Colonic mucosa (tissue), 4 donors: ENCODE data around the gene MTMR12. TPM values are rescaled to one million over a fixed set of nuclear protein-coding genes. Genes with fewer than 3 reads are reported as not detected.

ENCODE experiments used
- DNase-seq: peaks from one replicate; pipeline ENCODE4 v3.0.0-alpha.2; 2020
- H3K27ac ChIP-seq: fragments of 200-600 bp; one replicate; pipeline ENCODE4 v1.8.0; 2021
- H3K27me3 ChIP-seq: fragments of 200-600 bp; one replicate; pipeline ENCODE4 v1.8.0; 2021
- H3K36me3 ChIP-seq: fragments of 200-600 bp; one replicate; pipeline ENCODE4 v1.8.0; 2021
- H3K4me1 ChIP-seq: fragments of 200-600 bp; one replicate; pipeline ENCODE4 v1.8.0; 2021; ENCODE audit warnings: mild to moderate bottlenecking
- H3K4me3 ChIP-seq: fragments of 200-600 bp; one replicate; pipeline ENCODE4 v1.8.0; 2021
- H3K9ac ChIP-seq, 2 donors: one replicate each; pipeline ENCODE4 v1.7.0; 2013; ENCODE audit warnings: control low read depth in 2 of 2, low read depth in 2 of 2, low read length in 2 of 2
- H3K9me3 ChIP-seq: fragments of 200-600 bp; one replicate; pipeline ENCODE4 v1.8.0; 2021
- intact Hi-C: fragments of 100-400 bp; cut with DNase I; formaldehyde crosslinking; loops from one replicate; pipeline ENCODE4 v1.14.1; 2022
- total RNA-seq, 2 donors: library from RNA; stranded (reverse); fragmentation: NEBNext Ultra II Directional in 1 of 2; extraction: Animal tissue kit (Norgen Biotek cat#: 25700) in 1 of 2; gene quantifications; one replicate each; pipeline ENCODE4 v1.2.1, GENCODE V29; 2021
- TF ChIP-seq, protein P1 (sequence below): fragments of 200-600 bp; IDR thresholded peaks from one replicate; pipeline ENCODE4 v1.8.0; 2022; ENCODE audit warnings: antibody characterized with exemption, mild to moderate bottlenecking
- donor health status: healthy.
- donor health status: DM: no; HTN: no; CAD: no.
- donor health status: DM: no; HTN: no; CAD: no.

MTMR12 gene
- total RNA-seq: 10 to 100 TPM; 23.2 to 23.8 TPM

GRCh38 chr5:32312595-32313332, at the start of gene MTMR12:
MTMR12 (minus strand) TSS chr5:32312939; CDS start chr5:32312838, 101 bp downstream.
- Histone ChIP-seq H3K4me1 (no peaks in the 10 kb centered on the region), H3K4me3 (peak within 1 kb of the TSS; percentile 86), H3K27ac (peak within 1 kb of the TSS; percentile 95), H3K36me3 (no peaks in the 10 kb centered on the region), H3K9ac (peak within 1 kb of the TSS; percentile 87 to 96), H3K27me3 (no peaks in the 10 kb centered on the region), H3K9me3 (no peaks in the 10 kb centered on the region)
- TF ChIP-seq, protein P1, sequence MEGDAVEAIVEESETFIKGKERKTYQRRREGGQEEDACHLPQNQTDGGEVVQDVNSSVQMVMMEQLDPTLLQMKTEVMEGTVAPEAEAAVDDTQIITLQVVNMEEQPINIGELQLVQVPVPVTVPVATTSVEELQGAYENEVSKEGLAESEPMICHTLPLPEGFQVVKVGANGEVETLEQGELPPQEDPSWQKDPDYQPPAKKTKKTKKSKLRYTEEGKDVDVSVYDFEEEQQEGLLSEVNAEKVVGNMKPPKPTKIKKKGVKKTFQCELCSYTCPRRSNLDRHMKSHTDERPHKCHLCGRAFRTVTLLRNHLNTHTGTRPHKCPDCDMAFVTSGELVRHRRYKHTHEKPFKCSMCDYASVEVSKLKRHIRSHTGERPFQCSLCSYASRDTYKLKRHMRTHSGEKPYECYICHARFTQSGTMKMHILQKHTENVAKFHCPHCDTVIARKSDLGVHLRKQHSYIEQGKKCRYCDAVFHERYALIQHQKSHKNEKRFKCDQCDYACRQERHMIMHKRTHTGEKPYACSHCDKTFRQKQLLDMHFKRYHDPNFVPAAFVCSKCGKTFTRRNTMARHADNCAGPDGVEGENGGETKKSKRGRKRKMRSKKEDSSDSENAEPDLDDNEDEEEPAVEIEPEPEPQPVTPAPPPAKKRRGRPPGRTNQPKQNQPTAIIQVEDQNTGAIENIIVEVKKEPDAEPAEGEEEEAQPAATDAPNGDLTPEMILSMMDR: no peak
- intact Hi-C loops: loop anchor here (5.0 kb wide), 1 partner anchor 80 kb away; no protein-coding TSS in a partner anchor
- DNase-seq: peak; percentile 100

DNA sequence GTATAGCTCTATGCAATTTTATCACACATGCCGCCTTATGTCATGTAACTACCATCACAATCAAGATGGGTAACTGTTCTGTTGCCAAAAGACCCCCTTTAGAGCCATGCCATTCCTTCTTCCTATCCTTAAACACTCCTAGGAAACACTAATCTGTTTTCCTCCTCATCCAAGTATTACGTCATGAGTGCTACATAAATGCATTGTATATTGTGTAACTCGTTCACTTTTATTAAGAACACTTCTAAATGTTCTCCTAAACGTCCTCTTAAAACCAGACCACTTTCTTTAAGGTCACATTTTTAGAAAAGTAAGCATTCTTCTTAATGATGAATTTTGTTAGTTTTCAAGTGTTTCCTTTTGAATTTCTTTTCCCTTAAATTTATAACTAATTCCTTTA, 49.8 kb upstream of the MTMR12 start:
- H3K27ac ChIP-seq: no peak overlapping the region
- intact Hi-C loops: no loop called here
- H3K4me3 ChIP-seq: no peak overlapping the region
- H3K36me3 ChIP-seq: no peaks in the 10 kb centered on the region
- H3K4me1 ChIP-seq: no peaks in the 10 kb centered on the region
- H3K9ac ChIP-seq: no peak overlapping the region
- no peaks in the 10 kb centered on the region for H3K9me3 ChIP-seq
- TF ChIP-seq, protein P1: no peak
- H3K27me3 ChIP-seq: no peaks in the 10 kb centered on the region
- DNase-seq: no peak

DNA sequence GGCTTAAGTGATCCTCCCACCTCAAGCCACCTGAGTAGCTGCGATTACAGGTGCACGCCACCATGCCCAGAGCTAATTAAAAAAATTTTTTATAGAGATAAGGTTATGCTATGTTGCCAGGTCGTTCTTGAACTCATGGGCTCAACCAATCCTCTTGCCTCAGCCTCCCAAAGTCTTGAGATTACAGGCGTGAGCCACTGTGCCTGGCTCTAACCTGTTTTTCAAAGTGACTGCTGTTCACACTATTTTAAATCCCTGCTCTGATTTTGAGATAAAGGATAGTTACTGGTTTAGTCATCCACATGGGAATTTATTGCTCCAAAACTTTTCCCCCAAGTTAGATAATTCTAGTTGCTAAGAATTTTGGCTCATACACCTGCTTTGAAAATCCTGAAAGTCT, 48.2 kb upstream of the MTMR12 start:
- Histone ChIP-seq H3K27ac (no peak overlapping the region), H3K4me3 (no peak overlapping the region), H3K27me3 (no peaks in the 10 kb centered on the region), H3K36me3 (no peaks in the 10 kb centered on the region), H3K4me1 (no peaks in the 10 kb centered on the region), H3K9me3 (no peaks in the 10 kb centered on the region), H3K9ac (no peak overlapping the region)
- no peak for DNase-seq
- intact Hi-C loops: no loop called here
- TF ChIP-seq, protein P1: no peak

DNA sequence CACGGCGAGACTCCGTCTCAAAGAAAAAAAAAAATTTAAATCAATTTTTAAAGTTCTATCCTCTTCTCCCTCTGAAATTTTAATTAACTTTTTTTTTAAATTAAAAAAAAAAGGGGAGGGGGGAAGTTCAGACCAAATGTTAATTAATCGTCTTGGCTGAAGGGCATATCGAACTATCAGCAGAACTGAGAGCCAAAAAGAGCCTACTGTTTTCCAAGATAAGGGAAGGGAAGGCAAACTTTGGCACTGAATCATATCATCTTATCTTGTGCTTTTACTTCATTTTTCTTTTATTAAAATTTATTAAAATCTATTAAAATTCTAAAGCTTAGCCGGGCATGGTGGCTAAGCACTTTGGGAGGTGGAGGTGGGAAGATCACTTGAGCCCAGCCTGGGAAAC, 45.9 kb upstream of the MTMR12 start:
- intact Hi-C loops: no loop called here
- no peak for DNase-seq
- no peaks in the 10 kb centered on the region for H3K27me3 ChIP-seq
- no peaks in the 10 kb centered on the region for H3K36me3 ChIP-seq
- no peak overlapping the region for H3K9ac ChIP-seq
- no peaks in the 10 kb centered on the region for H3K9me3 ChIP-seq
- no peaks in the 10 kb centered on the region for H3K4me1 ChIP-seq
- TF ChIP-seq, protein P1: no peak
- no peak overlapping the region for H3K4me3 ChIP-seq
- no peak overlapping the region for H3K27ac ChIP-seq

GRCh38 chr5:32357658-32358057, 44.9 kb upstream of the MTMR12 start:
- no peak overlapping the region for H3K4me3 ChIP-seq
- TF ChIP-seq, protein P1: no peak
- H3K36me3 ChIP-seq: no peaks in the 10 kb centered on the region
- no peak overlapping the region for H3K27ac ChIP-seq
- H3K27me3 ChIP-seq: no peaks in the 10 kb centered on the region
- intact Hi-C loops: no loop called here
- no peak for DNase-seq
- H3K9me3 ChIP-seq: no peaks in the 10 kb centered on the region
- H3K4me1 ChIP-seq: no peaks in the 10 kb centered on the region
- no peak overlapping the region for H3K9ac ChIP-seq
